ENCODE data around the gene DCDC1. TPM values are rescaled to one million over a fixed set of nuclear protein-coding genes. Genes with fewer than 3 reads are reported as not detected.

The DCDC1 gene
- total RNA-seq, 1 experiment from 2014 or later = not detected

DNA sequence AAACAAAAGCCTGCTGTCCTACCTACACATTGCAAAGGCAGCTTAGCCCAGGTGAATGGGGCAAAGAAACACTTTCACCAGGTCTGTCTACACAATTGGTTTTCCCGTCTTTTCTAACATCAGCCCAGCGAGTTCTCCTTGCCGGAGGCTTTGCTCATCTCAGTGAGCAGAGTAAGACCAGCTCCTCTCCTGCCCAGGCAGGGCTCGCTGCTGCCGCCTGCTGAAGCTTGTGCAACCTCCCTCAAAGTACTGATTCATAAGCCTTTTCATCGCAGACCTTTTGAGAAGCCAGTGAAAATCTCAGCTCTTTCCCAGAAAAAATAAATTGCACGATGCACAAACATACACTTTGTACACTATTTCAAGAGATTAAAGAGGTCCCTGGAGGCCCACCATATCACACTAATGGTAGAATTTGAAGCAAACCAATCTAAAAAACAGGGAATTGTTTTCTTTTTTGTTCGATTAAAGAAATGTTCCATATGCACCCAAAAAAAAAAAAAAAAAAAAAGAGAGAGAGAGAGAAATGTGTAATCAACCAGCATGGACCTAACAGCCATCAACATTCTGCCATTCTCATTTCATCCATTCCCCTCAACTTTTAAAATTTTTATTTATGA, 455.3 kb downstream of the DCDC1 start:
- DNase-seq (ENCODE audit: low spot score) = peak; percentile 62

DNA sequence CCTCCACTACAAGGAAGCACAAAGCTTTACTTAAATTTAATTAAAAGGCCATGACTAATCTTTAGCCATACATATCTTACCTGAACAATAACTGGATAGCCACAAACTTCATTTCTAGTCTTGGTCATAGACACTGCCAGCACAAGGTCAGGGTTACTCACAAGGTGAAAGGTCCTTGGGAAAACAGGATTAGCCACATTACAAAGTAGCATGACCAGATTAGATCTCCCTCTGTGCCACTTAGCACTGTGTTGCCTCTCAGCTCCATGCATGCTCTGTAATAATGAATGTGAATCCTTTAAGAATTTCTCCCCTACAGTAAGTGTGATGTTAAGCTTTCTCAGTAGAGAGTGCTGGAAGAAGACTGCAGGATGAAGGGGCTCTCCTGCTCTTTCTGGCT, 458.3 kb downstream of the DCDC1 start:
- DNase-seq (ENCODE audit: low spot score) = peak; percentile 46

DNA sequence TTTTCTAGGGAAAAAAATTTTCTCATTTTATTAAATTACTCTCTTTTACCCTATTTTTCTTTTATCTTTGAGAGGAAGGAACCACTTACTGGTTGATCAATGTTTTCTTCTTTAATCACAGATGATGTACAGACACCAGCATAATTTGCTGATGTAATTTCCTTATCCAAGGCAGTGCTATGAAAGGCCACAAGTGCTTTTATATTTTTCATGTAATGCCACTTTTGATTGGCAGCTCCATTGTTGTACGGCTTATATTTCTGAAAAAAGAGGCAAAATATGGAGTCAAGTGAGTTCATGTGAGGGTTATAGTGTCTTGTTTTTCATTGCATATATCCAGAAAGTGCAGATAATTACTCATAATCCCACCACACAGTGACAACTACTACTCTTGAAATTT, 460.7 kb downstream of the DCDC1 start:
- DNase-seq (ENCODE audit: low spot score) = no peak

DNA sequence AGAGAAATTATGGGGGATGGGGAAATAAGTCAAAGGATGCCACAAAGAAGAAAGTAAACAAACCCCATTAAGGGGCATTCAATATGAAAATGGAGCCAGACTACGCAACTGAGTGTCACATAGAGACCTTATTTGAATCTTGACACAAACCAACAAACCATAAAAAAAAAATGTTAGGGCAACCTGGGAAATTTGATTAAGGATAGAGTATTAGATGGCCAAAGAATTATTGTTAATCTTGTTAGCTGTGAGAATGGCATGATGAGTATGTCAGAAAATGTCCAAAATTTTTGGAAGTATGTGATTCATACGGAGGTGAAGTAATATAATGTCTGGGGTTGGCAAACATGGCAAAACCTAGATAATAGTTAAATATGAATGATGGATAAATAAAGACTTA, 461.3 kb downstream of the DCDC1 start:
- DNase-seq (ENCODE audit: low spot score) = no peak

DNA sequence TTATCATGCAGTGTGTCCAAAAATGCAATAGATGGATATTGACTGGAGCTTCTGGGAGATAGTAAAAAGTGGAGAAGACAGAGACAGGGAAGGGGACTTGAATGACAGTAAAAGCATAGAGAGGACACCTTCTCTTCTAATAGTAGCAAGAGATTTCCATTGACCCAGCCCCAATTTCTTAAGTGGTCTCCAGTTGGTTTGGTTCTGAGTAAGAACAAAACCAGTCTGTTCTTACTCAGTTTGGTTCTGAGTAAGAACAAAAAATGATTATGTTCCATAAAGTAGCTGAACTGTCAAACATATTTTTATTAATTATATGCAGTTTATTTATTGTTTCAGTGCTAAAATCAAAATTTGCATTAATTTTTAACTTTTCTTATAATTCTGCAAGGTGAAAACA, 466.6 kb downstream of the DCDC1 start:
- no peak for DNase-seq (ENCODE audit: low spot score)

DNA sequence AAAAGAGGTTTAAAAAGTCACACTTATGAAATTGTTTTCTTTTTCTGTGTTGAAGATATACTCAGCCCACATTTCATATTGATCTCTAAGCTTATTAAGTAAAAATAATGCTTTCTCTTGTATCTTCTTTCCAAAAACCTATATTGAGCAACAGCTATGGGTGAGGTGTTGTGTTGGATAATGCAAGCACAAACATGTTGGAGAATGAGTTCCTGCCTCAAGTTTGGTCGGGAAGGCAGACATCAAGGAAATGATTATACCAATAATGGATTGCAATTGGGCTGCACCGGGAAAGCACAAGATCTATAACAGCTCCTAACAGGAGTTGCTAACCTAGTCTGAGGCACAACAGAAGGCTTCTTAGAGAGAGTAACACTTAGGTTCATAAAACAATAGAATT, 474.5 kb downstream of the DCDC1 start:
- no peak for DNase-seq (ENCODE audit: low spot score)

DNA sequence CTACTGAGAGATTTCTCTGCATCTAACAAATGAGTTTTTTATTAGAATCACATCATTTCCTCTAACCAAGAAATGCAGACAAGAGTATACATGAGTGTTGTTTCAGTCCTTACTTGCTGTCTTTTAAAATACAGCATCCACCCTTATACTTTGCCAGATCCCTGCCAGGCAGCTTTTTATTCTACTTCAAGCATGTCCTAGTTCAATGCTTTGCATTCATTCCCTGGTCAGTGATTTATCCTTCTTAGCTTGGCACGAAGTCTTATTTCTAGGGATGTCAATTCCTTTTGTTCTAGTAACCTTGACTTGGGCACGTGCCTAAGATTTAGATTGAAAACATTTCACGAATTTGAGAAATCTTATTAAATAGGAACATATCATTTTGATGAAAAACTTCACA, 476.2 kb downstream of the DCDC1 start:
- DNase-seq (ENCODE audit: low spot score) = no peak

DNA sequence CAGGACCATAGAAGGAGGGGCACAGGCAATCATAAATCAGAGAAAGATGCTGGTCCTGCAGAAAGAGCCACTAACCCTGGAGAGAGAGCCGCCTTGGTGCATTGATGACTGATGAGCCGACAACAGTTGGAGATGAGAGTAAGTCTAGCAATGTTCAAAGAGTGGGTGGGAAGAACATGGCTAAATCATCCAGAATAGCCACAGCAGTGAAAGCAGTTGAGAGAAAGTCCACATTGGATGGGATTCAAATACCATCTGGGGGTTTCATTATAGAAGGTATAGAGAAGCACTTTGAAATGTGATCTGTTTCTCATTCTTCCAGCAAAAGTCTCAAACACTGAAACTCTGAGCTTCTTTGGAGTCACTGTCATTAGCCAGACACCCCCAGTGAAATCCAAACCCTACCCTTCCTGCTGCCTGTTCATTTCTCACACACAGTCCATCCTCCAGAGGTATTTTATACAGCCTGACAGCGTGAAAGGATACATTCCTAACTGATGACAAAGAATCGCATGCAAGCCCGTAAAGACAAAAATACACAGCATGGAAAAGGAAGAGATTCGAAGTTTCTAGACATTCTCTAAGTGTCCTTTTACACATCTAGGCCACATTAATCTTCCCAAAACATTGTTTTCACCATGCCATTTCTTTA, 480.3 kb downstream of the DCDC1 start:
- DNase-seq (ENCODE audit: low spot score) = no peak

DNA sequence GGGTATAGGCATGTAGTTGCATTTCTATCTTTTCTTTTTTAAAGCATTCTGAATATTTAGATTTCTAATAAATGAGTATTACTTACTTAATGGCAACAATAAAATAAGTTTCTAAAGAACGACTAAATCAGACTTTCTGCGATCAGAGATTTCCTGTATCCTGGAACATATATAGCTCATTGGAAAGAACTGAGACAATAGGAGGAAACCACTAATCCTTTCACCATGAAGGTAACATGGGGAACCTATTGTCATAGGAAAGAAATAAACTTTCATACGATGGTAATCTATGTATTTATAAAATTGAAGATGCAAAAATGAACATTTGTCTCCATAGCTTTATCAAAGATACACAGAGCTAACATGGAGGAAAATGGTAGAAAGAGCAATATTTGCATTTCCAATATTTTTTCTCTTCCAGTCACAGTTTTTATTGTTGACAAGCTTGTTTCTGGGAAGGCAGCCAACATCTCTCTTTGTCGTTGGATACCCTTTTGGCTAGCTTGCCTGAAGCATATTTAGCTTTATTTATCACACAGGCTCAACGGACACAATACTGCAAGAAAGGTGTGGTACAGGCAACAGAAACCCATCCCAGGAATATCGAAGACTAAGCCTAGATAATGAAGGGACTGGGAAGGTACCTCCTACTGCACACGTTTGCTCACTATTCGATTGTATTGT, 490.1 kb downstream of the DCDC1 start:
- DNase-seq (ENCODE audit: low spot score) = no peak

DNA sequence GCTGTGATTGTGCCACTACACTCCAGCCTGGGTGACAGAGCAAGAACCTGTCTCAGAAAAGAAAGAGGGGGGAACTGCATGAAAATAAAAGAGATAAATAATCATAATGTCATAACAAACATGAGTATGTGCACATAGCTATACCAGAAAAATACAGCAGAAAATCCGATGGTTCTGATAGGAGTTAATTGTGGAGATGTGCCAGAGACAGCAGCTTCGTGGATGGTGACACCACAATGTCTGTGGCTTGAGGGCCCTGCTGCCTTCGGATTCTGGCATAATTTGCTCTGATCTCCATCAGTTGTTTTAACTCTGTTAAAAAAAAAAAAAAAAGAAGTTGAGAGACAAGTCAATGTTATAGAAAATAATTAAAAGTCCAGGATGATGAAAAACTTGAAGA, 491.1 kb downstream of the DCDC1 start:
- no peak for DNase-seq (ENCODE audit: low spot score)

DNA sequence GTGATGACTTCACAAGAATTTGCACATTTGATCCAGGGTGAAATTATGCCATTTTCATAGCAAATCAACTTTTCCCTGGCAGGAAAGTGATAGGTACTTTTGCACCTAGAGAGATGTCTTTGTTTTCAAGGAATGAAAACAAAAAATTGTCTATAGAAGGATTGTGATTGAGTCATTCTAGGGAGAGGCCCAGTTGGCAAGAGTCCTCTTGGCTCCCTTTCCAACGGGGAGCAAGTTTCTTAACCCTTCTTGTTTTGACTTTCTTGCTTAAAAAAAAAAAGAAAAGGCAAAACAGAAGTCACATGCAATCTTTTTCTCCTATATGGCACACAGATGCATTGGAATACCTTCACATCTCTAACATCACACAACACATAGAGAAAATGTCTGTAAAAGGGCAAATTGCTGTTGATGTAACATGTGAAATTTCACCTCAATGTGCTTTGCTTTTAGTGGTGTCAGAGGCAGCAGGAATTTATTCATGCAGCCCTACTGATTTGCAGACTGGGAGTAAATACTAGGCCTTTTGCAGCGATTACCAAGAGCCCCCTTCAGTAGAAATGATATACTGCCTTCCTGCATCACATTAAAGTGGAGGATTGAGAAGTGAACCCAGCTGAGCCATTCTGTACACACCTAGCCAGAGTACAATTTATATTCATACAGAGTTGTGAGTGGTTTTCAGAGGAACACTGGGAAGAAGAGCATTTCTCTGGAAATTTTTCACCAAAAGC, 492.7 kb downstream of the DCDC1 start:
- DNase-seq (ENCODE audit: low spot score) = no peak

DNA sequence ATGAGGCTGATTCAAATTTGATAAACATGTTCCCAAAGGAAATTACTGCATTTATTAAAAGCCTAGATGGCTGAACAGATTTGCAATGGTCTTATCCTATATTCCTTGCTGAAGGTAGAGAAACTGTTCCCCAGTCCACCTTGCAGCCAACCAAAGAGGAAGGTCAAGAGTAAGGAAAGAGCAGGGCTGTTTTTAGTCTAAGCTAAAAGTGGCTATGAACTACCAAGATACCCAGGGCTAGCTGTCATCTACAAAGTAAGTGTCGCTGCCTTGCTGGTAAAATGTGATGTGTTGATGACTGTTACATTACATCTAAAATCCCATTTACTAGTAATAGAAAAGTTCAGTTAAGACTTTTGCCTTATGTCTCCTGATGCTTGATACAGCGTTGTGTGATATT, 493.3 kb downstream of the DCDC1 start:
- no peak for DNase-seq (ENCODE audit: low spot score)

DNA sequence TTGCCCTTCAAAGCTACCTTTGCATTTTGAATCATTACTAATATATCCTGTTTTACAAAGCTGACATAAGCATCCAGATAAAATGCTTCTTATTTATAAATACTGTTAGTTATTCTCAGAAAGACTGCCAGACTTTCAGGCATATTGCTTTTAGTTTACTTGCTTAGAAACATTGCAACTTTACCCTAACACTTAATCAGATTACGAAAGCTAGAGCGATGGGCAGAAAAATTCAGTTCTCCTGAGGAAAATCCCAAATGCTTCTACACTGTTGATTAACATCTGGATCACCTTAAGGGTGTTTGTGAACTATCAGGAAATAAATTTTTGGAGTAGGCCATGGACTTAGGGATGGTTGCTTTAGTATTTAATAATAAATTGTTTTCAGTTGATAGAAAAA, 493.7 kb downstream of the DCDC1 start:
- no peak for DNase-seq (ENCODE audit: low spot score)

DNA sequence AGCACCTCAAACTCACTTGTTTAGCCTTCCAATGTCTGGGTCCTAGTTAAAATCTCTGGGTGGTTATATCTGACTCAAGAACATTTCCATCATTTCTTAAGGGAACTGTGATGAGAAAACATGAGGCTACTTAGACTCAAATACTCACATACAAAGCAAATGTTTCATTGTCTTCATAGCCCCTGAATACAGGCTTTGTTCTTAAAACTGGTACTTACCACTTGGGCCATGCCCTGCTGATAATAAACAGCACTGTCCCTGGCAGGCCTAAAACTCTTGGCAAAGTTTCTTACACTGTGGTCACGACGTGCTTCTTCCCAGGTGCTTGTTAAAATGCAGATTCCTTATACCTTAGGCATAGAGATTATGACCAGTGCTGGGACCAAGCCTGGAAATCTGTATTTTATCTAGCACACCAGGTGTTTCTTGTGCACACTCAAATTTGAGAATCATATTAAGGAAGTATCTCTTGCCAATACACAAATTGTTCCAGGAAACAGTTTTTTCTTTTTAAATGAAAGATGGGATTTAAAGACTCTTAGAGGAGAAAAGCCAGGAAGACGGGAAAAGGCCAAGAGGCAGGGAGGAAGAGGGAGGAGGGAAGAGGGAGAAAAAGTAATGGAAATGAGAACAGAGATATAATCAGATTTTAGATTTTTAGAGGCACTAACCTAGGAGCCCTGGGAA, 495.5 kb downstream of the DCDC1 start:
- DNase-seq (ENCODE audit: low spot score) = no peak

DNA sequence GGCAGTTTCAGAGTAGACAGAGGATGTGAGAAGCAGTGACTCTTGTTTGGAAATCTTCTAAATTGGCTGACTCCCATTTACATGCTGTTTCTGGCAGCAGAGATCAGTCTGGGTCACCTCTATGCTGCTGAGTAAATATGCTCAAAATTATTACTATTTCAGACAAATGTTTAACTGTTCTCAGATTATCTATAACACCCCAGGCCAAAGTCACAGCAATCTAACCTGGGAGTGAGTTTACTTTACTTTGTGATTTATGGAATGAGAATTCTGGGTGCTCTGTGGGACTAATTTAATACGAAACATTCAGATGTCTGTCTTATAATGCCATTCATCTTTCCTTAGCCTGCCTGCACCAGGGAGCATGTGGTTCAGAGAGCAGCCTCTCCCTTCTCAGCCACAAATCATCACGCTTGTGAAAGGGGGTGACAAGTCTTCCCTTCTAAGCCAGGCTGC, 500.9 kb downstream of the DCDC1 start:
- DNase-seq (ENCODE audit: low spot score) = no peak

DNA sequence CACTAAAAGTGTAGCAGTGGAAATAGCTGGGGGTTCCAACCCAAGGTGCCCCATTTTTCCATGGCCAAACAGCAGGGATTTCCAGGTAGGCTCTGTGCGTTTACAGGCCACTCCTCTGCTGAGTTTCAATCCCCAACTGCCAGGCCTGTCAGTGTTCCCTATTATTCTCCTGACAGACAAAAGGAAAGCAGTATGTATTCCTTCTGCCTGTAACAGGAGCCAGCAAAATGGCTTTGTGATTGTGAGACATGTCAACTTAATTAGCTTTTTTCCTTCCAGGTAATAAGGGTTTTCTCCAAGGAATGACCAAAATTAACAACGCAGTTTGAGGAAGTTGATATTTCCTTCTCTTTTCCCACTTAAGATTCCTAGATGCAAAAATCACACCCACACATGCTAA, 506.3 kb downstream of the DCDC1 start:
- no peak for DNase-seq (ENCODE audit: low spot score)

DNA sequence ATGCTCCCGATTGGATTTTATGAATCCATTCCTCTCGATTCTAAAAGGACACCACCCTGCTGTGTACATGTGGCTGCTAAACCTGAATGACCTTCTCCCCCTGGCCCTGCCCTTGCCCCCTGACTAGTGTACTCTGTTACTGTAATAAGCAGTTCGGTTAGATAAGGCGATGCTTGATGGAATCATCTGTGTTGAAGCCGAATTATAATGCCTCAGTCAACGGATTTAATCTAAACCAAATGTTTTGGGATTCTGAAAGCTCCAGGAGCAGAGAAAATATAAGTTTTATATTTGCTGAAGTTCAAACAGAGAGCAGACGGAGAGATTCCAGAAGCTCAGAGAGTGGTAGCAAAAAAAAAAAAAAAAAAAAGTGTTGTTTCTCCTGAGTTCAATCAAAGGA, 508.0 kb downstream of the DCDC1 start:
- DNase-seq (ENCODE audit: low spot score) = no peak

DNA sequence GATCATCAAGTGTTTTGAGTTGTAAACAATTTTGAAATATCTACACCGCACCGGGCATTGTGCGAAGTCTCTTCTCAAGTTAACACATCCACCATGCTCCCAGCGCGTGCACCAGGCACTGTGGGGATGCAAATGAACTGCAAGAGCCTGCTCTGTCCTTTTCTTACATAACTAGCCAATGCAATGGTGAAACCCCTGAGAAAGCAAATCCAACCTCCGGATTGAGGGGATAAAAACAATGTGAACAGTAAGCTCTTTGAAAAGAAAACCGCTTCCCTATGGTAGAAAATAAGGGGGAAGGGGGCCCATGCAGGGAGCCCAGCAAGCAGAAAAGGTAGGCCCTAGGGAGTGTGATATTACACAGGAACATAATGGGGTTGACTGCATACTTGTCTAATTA, 508.5 kb downstream of the DCDC1 start:
- DNase-seq (ENCODE audit: low spot score) = no peak

DNA sequence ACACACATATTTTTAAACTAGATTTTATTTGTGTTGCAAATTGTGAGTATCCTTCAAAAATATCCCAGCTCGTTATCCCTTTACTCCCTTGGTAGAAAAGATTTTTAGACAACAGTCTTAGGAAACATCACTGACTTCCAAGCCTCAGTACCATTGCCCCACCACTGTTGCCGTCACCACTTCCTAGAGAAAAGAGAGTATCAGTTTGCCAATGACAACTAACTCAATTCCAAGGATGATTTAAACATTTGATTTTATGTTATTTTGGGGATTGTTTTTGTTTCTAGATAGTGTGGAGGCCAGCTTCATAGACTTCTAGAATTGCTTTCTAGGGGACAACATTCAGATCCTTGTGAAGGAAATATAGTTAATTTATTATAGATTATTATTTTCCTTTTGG, 509.4 kb downstream of the DCDC1 start:
- DNase-seq (ENCODE audit: low spot score) = no peak

DNA sequence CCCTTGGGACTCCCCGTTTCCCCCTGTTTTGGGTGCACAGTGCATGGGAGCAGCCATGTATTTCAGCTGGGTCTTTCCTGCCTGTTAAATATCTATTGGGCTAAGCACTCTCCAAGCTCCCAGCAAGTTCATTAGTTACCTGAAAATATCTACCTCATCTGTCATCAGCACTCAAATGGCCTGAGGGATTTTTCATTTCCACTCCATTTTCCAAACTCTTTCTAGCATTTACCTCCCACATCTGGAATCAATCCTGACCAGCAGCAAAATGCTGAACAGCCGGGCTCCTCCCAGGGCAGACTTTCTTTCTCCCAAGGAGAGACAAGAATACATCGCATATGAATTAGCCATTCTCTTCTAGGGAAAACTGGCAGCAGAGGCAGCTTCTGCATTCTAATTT, 509.9 kb downstream of the DCDC1 start:
- DNase-seq (ENCODE audit: low spot score) = no peak

DNA sequence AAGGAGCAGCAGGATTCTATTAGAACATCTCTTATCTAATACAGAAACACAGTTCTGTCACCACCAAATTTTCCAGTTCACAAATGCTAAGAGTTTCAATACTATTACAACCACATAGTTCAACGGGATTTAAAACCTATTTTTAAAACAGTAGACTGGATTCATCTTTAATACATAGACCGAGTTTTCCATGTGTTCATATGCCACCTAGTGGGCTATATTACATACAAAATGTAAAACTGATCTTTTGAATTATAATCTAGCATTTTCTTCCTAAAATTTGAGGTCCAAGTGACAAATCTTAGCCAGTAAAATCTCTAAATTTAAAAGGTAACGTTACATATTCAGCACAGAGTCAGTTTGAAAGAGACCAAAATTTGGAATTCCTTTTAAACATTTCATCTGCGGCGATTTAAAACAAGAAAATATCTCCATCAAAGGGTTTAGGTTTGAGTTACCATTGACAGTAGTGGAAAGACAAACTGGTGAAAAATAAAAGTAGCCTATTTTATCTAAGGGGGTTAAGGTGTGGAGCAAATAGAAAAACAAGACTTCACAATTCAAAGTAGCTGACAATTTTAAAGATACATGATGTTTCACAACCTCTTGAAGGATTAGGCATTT, 514.0 kb downstream of the DCDC1 start:
- peak; percentile 39 for DNase-seq (ENCODE audit: low spot score)
